HG02623 (cell line): ENCODE data around the gene GRIK2.
"Not testable (repeated sequence)": the region's sequence is repeated elsewhere in the genome, so short reads cannot be mapped to it uniquely, and the experiment has no call there.

Experiments used
- ATAC-seq: cut with Tn5 transposase; IDR thresholded peaks from one replicate; pipeline ENCODE4 v1.9.1; 2021; ENCODE audit warnings: moderate library complexity; ENCODE audit not compliant: unreplicated experiment

GRIK2 gene

GRCh38 chr6:101393251-101393828, at the start of gene GRIK2:
Gene GRIK2, plus strand, starts transcription at chr6:101393708.
- no peak for ATAC-seq

DNA sequence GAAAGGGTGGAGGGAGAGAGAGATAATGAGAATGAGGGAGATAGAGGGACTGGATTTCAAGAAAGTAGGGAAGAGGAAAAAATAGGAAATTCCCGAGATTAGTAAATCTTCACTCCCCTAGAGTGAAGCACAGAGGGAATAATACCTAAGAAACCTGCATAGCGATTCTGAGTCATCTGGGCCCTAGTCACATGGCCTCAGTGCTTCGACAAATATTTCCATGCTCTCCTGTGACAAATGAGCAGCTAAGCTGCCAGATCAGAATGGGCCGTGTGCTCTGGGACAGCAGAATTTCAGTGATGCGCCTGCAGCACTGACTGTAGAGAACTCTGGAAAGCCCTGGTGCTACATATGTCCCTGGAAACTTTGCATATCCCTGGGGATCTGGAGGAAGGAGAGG, 48.6 kb upstream of the GRIK2 start:
- no peak for ATAC-seq

DNA sequence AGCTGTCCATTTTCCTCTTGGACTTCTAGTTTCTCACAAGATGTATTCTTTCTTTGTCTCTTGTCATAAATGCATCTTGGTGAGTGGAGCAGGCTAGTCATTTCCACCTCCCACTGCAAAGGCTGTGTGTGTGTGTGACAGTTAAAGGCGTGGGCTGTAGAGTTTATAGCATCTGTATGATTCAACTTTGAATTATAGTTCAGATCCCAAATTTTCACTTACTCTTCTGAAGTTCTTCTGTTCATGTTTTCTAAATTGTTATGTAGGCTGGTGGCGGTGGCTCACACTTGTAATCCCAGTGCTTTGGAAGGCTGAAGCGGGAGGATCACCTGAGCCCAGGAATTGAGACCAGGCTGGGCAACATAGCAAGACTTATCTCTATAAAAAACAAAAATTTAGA, 44.7 kb upstream of the GRIK2 start:
- no peak for ATAC-seq

- ATAC-seq, result not testable (repeated sequence)
Observed at GRCh38 chr6:101350631-101351030, 42.9 kb upstream of the GRIK2 start.

GRCh38 chr6:101351173-101351572, 42.3 kb upstream of the GRIK2 start:
- no peak for ATAC-seq

GRCh38 chr6:101352316-101352715, 41.2 kb upstream of the GRIK2 start:
- ATAC-seq, result no peak

- ATAC-seq, result no peak
Observed at GRCh38 chr6:101365181-101365580, 28.3 kb upstream of the GRIK2 start.

GRCh38 chr6:101379926-101380325, 13.6 kb upstream of the GRIK2 start:
- no peak for ATAC-seq

GRCh38 chr6:101380897-101381630, 12.4 kb upstream of the GRIK2 start:
- ATAC-seq, result no peak

DNA sequence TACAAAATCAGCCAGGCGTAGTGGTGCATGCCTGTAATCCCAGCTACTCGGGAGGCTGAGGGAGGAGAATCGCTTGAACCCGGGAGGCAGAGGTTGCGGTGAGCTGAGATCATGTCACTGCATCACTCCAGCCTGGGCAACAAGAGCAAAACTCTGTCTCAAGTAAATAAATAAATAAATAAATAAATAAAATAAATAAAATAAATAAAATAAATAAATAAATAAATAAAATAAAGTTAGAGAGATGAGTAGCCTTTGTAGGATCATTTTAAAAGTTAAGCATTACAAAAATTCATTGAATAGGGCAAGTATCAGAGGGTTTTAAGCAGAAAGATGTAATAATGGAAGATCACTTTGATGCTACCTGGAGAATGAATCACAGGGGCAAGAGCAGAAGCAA, 9.8 kb upstream of the GRIK2 start:
- ATAC-seq, result not testable (repeated sequence)

DNA sequence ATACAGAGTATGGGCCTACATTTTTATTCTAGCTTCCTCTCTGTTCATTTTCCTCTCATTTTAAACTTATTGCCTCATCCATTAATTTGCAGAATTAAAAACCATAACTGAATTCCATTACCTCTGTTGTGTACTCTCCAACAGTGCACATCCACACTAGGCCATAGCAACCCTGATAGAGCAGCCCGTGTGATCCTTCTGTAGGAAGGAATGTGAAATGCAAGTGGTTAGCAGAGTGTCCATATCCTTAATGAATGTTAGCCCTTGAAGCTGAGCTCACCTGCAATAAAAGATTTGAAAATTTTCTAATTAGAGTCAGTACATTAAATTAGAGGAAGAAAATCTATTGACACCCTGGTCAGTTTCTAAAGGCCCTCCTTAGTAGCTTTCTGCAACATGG, 6.5 kb upstream of the GRIK2 start:
- no peak for ATAC-seq

DNA sequence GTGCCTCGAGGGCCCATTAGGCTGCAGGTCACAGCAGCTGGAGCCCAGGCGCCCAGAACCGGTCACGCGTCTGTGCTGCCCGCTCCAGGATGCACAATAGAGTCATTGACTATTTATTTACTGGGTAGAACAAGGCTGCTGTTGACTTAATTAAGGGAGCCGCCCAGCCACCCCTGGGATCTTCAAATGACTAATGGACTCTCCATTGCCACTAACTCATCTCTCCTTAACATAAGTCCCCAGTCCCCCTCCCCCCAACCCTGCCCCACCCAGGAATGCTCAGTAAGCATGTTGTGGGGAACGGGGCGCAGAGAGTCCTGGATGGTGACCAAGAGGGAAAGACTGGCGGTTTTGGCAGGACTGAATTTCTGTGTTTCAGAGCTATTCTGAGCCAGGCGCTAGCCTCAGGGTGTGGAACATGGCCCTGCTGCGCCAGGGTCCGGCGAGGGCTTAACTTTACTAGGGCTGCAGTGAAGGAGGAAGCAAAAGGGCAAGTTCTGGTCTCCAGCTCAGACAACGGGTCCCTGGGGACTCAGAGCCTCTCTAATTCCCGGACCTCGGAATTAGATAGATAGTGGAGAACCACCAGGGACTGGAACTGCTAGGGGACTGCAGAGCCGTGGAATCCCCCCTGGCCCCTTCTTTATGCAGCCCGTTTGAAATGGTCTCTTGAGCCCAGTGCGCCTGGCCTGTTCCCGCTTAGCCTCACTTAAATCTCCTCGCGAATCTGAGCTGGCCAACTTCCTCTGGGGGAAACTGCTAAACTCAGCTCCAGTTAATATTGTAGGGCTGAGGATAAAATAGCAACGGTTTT, 1.5 kb upstream of the GRIK2 start:
- no peak for ATAC-seq

DNA sequence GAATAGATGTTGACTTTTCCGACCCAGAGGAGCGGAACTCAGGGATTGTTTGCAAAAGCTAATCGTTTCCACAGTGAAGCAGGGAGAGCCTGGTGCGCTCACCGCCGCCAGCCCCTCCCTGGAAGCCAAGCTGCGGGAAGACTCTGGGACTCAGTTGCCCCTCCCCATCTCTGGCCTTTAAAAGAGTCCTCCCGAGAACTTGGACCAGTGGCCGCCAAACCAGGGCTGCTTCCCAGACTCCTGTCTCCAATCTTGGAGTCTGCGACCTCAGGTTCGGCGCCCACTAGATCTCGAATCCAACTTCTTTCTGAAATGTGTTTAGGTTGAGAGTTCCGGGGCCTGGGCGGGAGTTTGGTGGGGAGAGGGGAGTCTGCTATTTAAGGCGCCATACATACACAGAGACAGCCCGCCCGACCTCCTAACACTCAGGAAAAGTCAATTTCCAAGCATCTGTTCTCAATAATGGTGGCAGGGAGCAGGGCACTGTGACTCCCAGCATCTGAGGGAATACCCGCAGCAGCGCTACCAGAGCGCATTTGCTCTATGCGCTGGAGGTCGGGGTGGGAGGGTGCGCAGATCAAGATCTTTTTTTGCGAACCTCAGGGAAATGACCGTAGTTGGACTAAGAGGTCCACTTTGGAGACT, 800 bp upstream of the GRIK2 start:
- ATAC-seq, result no peak

DNA sequence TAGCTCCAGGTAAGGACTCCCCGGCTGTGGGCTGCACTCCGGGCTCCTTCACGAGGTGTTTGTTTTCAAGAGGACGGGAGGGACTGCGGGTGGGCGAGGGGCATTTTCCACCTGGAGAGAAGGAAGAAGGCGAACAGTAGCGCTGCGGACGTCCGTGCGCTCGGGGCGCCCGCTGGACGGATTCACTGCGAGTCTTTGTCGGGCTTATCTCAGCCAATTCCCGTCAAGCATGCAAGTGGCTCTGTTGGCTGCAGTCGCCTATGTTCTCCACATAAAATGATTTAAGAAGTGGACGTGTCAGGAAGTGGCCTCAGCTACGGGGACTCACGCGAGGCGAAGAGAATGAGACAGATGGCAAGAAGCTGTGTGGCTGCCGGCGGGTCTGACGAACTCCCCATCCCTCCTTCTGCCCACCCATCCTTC, 332 bp downstream of the GRIK2 start:
- no peak for ATAC-seq

DNA sequence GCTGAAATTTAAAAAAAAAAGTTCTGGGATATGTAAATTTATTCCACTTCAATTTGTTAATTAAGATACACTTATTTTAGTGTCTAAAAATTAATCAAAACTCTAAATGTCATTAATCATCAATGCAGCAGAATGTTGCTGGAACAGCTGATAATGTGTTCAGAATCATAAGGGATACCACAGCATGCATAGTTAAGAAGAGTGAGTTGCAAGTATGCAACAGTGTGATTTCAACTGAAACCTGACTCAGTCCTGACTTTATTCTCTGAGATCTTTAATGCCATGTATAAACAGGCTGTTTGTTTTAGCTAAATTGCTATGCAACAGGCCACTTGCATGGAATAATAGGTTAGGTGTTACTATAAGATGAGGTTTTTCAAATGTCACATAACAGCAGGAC, 1.4 kb downstream of the GRIK2 start:
- ATAC-seq, result no peak

DNA sequence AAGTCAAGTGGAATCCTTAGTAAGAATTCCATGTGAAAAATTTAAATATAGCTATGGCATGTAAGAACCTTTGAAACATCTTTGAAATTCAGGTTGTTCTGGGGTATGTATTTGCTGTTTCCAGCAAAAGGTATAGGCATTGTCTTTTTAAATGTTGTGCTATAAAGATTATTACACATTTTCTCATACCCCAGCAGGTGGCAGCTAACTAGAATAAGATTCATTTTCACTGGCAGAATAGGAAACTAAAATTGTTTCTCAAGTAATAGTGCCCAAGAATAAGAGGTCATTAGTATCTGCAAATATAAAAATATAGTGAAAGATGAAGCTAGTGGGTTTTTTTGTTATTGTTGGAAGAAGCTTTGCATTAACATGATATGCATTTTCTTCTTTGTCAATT, 1.8 kb downstream of the GRIK2 start:
- no peak for ATAC-seq

DNA sequence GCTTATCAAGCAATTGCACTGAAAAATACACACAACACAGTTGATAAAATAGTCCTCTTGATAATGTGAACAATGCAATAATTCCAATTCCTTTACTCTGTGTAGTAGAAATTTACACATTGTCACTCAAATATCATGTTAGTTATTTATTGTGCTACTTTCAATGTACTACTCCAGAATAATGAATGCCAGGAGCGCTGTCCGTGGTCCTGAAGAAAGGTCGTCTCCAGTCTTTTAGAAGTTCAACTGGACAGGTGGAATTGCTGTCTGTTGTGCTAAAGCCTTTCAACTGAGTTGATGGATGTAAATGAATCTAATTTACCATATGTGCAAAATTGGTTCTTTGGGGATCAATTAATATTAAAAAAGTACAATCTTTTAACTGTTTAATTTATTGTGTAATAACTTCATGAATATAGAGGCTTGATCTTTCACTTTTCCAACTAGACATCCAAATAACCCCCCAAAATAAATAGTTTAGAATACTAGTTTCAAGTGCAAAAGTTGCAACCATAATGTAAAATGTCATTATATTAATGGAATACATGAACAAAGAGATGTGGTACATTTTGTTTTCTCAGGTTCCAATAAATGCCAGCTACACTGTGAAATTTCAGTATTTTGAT, 3.2 kb downstream of the GRIK2 start:
- no peak for ATAC-seq

GRCh38 chr6:101397199-101397598, 3.7 kb downstream of the GRIK2 start:
- no peak for ATAC-seq

GRCh38 chr6:101398716-101399615, 5.5 kb downstream of the GRIK2 start:
- ATAC-seq, result no peak

DNA sequence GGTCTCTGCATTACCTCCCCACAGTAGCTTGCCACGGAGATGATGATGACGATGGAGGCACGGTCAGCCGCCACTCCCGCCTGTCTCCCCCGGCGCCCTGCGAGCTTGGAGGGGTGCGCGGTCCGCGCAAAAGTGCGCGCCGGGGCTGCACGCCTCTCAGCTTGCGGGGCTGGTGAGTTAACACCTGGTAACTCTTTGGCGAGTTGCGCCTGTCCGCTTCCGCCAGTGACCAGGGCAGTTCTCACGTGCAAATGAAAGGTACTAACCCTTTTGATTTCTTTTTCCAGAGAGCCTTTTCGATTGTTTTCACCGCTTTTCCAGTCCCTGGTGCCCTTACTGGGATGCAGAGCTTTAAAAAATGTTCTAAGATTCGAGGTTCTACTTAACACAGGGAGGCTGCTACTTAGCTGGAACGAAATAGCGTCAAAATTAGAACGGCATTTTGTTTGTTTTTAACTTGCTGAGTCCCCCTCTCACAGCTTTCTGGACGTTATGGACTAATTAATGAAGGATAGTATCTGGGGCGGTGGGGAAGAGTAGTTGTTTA, 6.2 kb downstream of the GRIK2 start:
- ATAC-seq, result no peak
